Testis (tissue), 3 donors: ENCODE measurements around the gene FALEC. TPM values are rescaled to one million over a fixed set of nuclear protein-coding genes. Genes with fewer than 3 reads are reported as not detected.
"Not testable (repeated sequence)": the region's sequence is repeated elsewhere in the genome, so short reads cannot be mapped to it uniquely, and the experiment has no call there.

Source experiments
- DNase-seq: peaks from one replicate; pipeline ENCODE4 v3.0.0-alpha.2; 2019
- H3K27ac ChIP-seq, 2 donors: fragments of 200-600 bp; sonication (generic); one replicate each; pipeline ENCODE4 v1.5.1; 2019
- H3K27me3 ChIP-seq: fragments of 200-600 bp; sonication (generic); one replicate; pipeline ENCODE4 v1.5.1; 2019
- H3K36me3 ChIP-seq: fragments of 200-600 bp; sonication (generic); one replicate; pipeline ENCODE4 v1.5.1; 2017; ENCODE audit warnings: low read depth; ENCODE audit errors: missing control alignments
- H3K4me1 ChIP-seq: fragments of 200-600 bp; sonication (generic); one replicate; pipeline ENCODE4 v1.5.1; 2019
- H3K4me3 ChIP-seq, 2 donors: fragments of 200-600 bp; sonication (generic); one replicate each; pipeline ENCODE4 v1.5.1; 2017 to 2019
- H3K9me3 ChIP-seq: fragments of 200-600 bp; sonication (generic); one replicate; pipeline ENCODE4 v1.5.1; 2017
- CTCF ChIP-seq, 3 experiments: fragments of 450-650 bp in 2 of 3; fragments of 200-600 bp in 1 of 3; sonication (generic) in 1 of 3; IDR thresholded peaks; one replicate each; pipeline ENCODE4 v1.5.1; 2016 to 2019; ENCODE audit warnings: antibody characterized with exemption in 3 of 3, mild to moderate bottlenecking in 2 of 3, moderate library complexity in 1 of 3
- POLR2A ChIP-seq: fragments of 450-650 bp; IDR thresholded peaks from one replicate; pipeline ENCODE4 v1.6.1; 2017; ENCODE audit warnings: antibody characterized with exemption, mild to moderate bottlenecking, moderate library complexity
- WGBS, 2 donors: methylation state at CpG; one replicate each; pipeline ENCODE4 v1.1.5; 2018; 5-methylcytosine and 5-hydroxymethylcytosine counted together
- intact Hi-C: fragments of 100-400 bp; cut with DNase I; formaldehyde crosslinking; loops from one replicate; pipeline ENCODE4 v1.15.1; 2023; ENCODE audit warnings: low total_unique reads
- microRNA-seq, 2 donors: library from miRNA; unstranded; fragments of <30 nt; microRNA quantifications; one replicate each; pipeline ENCODE4, GENCODE V29; 2016; ENCODE audit warnings: borderline number of aligned reads in 2 of 2, borderline replicate concordance in 1 of 2
- polyA plus RNA-seq: library from polyadenylated mRNA; stranded (reverse); fragments of 350-450 nt; fragmentation: Illumina TruSeq; extraction: RNeasy Lipid Tissue Mini Kit (QIAGEN cat#74804); gene quantifications from one replicate; pipeline ENCODE4 v1.2.3, GENCODE V29; 2014; ENCODE audit warnings: low read depth, low replicate concordance; ENCODE audit not compliant: insufficient read depth
- small RNA-seq, 2 donors: library from RNA; depleted of rRNA; stranded (forward); fragments of <200 nt; gene quantifications; one replicate each; pipeline ENCODE3, GENCODE V24; 2016
- total RNA-seq, 2 donors: library from RNA; depleted of rRNA; stranded (reverse); fragments of >200 nt; gene quantifications; one replicate each; pipeline ENCODE4 v1.2.3, GENCODE V29; 2016

Gene FALEC
- total and polyA plus RNA-seq, 3 donors from 2014 or later: 1.3 TPM; not detected in 2

- H3K27me3 ChIP-seq: no peaks in the 10 kb centered on the region
- intact Hi-C loops: no loop called here
- peak overlapping the region; percentile 100 for H3K27ac ChIP-seq
- peak in 1 of 3 experiments; percentile 1 for TF ChIP-seq CTCF (IDR thresholded peaks at IDR 0.05)
- no peak for TF ChIP-seq POLR2A
- no peak for DNase-seq
- H3K9me3 ChIP-seq: no peaks in the 10 kb centered on the region
- peak overlapping the region; percentile 92 to 100 for H3K4me3 ChIP-seq
- no peaks in the 10 kb centered on the region for H3K36me3 ChIP-seq
- WGBS, 2 donors: 55 to 63% methylated on average over 14 to 15 of the region's 15 CpGs
- H3K4me1 ChIP-seq: peaks cover 18% of the 10 kb centered on the region
These were observed 64.5 kb downstream of the FALEC start for GRCh38 chr1:150579945-150580642.

GRCh38 chr1:150580966-150581365, 65.4 kb downstream of the FALEC start:
- H3K36me3 ChIP-seq, intact Hi-C loops, H3K4me3 ChIP-seq, H3K27me3 ChIP-seq, H3K27ac ChIP-seq, H3K4me1 ChIP-seq, H3K9me3 ChIP-seq, DNase-seq: not testable (repeated sequence)
- 79 to 90% methylated on average over 3 of the region's 3 CpGs for WGBS, 2 donors

- H3K36me3 ChIP-seq, H3K27me3 ChIP-seq, H3K9me3 ChIP-seq, H3K27ac ChIP-seq, H3K4me3 ChIP-seq, intact Hi-C loops, DNase-seq, H3K4me1 ChIP-seq: not testable (repeated sequence)
- 97 to 98% methylated on average over 7 of the region's 7 CpGs for WGBS, 2 donors
These were observed 65.9 kb downstream of the FALEC start for GRCh38 chr1:150581437-150581836.

GRCh38 chr1:150581962-150582361, 66.4 kb downstream of the FALEC start:
- DNase-seq, H3K4me1 ChIP-seq, H3K4me3 ChIP-seq, intact Hi-C loops, H3K27me3 ChIP-seq, H3K9me3 ChIP-seq, H3K36me3 ChIP-seq: not testable (repeated sequence)
- WGBS, 2 donors: 97 to 98% methylated on average over 14 of the region's 14 CpGs
- peak overlapping the region in 1 of 2 donors; percentile 55 for H3K27ac ChIP-seq

- intact Hi-C loops: no loop called here
- WGBS, 2 donors: 73 to 93% methylated on average over 2 of the region's 2 CpGs
- no peaks in the 10 kb centered on the region for H3K27me3 ChIP-seq
These were observed 66.8 kb downstream of the FALEC start for GRCh38 chr1:150582371-150582770.

More at GRCh38 chr1:150582371-150582770, 66.8 kb downstream of the FALEC start:
- Histone ChIP-seq H3K4me3 (no peak overlapping the region), H3K4me1 (peaks cover 9% of the 10 kb centered on the region), H3K9me3 (no peaks in the 10 kb centered on the region), H3K36me3 (no peaks in the 10 kb centered on the region), H3K27ac (peak overlapping the region in 1 of 2 donors; percentile 55)
- no peak for DNase-seq
- no peak for TF ChIP-seq POLR2A
- TF ChIP-seq CTCF (IDR thresholded peaks at IDR 0.05): no peak

Small RNA genes within 50 kb of the gene (microRNA-seq; reads per million reads assigned to microRNA genes)
- 0 reads per million in 2 donors for gene MIR4257
- 0 to 0.70 reads per million in 2 donors for gene MIR6878

Small RNA genes within 50 kb of the gene (small RNA-seq; reads per million reads assigned to genes)
- gene MIR4257: 0 reads per million in 2 donors
- 0 reads per million in 2 donors for gene RN7SL473P
- 0 reads per million in 2 donors for gene RN7SL600P

Other genes starting within 250 kb of the FALEC start
- 100 to 1,000 TPM in 1 of 2 donors, 10 to 100 TPM in 1; 64.0 to 102 TPM for gene APH1A, start 246.7 kb upstream of the FALEC start, total RNA-seq
- gene APH1A, start 246.7 kb upstream of the FALEC start, polyA plus RNA-seq: 86.2 TPM
- 1 to 10 TPM; 2.9 to 7.0 TPM for gene C1orf54, start 243.0 kb upstream of the FALEC start, total RNA-seq
- gene C1orf54, start 243.0 kb upstream of the FALEC start, polyA plus RNA-seq: 23.7 TPM
- gene CIART, start 233.2 kb upstream of the FALEC start, total RNA-seq: 10 to 100 TPM; 10.3 to 10.6 TPM
- gene CIART, start 233.2 kb upstream of the FALEC start, polyA plus RNA-seq: 11.8 TPM
- 10 to 100 TPM; 43.5 to 45.8 TPM for gene MRPS21, start 221.9 kb upstream of the FALEC start, total RNA-seq
- 72.2 TPM for gene MRPS21, start 221.9 kb upstream of the FALEC start, polyA plus RNA-seq
- gene PRPF3, start 194.2 kb upstream of the FALEC start, total RNA-seq: 100 to 1,000 TPM in 1 of 2 donors, 10 to 100 TPM in 1; 77.9 to 101 TPM
- 59.2 TPM for gene PRPF3, start 194.2 kb upstream of the FALEC start, polyA plus RNA-seq
- gene RPRD2, start 151.6 kb upstream of the FALEC start, total RNA-seq: 10 to 100 TPM; 32.1 to 36.3 TPM
- 38.9 TPM for gene RPRD2, start 151.6 kb upstream of the FALEC start, polyA plus RNA-seq
- 10 to 100 TPM; 35.7 to 39.7 TPM for gene TARS2, start 28.3 kb upstream of the FALEC start, total RNA-seq
- 35.4 TPM for gene TARS2, start 28.3 kb upstream of the FALEC start, polyA plus RNA-seq
- 1 to 10 TPM; 4.6 to 5.0 TPM for gene ECM1, start 7.6 kb upstream of the FALEC start, total RNA-seq
- 16.9 TPM for gene ECM1, start 7.6 kb upstream of the FALEC start, polyA plus RNA-seq
- 1 to 10 TPM; 8.9 to 10.0 TPM for gene ADAMTSL4, start 33.7 kb downstream of the FALEC start, total RNA-seq
- 14.2 TPM for gene ADAMTSL4, start 33.7 kb downstream of the FALEC start, polyA plus RNA-seq
- gene MCL1, start 63.9 kb downstream of the FALEC start, total RNA-seq: 100 to 1,000 TPM in 1 of 2 donors, 10 to 100 TPM in 1; 94.1 to 111 TPM
- 112 TPM for gene MCL1, start 63.9 kb downstream of the FALEC start, polyA plus RNA-seq
- gene ENSA, start 113.9 kb downstream of the FALEC start, total RNA-seq: 10 to 100 TPM; 76.5 to 84.5 TPM
- 104 TPM for gene ENSA, start 113.9 kb downstream of the FALEC start, polyA plus RNA-seq
- gene GOLPH3L, start 181.4 kb downstream of the FALEC start, total RNA-seq: 10 to 100 TPM; 18.7 to 19.9 TPM
- 26.8 TPM for gene GOLPH3L, start 181.4 kb downstream of the FALEC start, polyA plus RNA-seq
- gene HORMAD1, start 205.1 kb downstream of the FALEC start, total RNA-seq: 10 to 100 TPM; 56.6 to 89.9 TPM
- gene HORMAD1, start 205.1 kb downstream of the FALEC start, polyA plus RNA-seq: 164 TPM